ENCODE measurements around the gene MLIP.

GRCh38 chr6:54315656-54316055 lies 204.4 kb downstream of the MLIP start:
- no peak for TF ChIP-seq CTCF (IDR thresholded peaks at IDR 0.05)
- no peak for TF ChIP-seq POLR2A (IDR thresholded peaks at IDR 0.05)
